Thymus (tissue), 11 donors: ENCODE data around the gene MARK4. TPM values are rescaled to one million over a fixed set of nuclear protein-coding genes. Genes with fewer than 3 reads are reported as not detected.
"Not testable (repeated sequence)": the region's sequence is repeated elsewhere in the genome, so short reads cannot be mapped to it uniquely, and the experiment has no call there.

ENCODE experiments used
- DNase-seq, 9 donors: peaks; one replicate each; pipeline ENCODE4 v3.0.0-alpha.2; 2013; ENCODE audit warnings: low spot score in 9 of 9, low read depth in 6 of 9, missing footprints in 1 of 9
- H3K27ac ChIP-seq, 2 donors: one replicate each; pipeline ENCODE4 v1.5.1; 2013; ENCODE audit warnings: control low read depth in 1 of 2, low read depth in 1 of 2, low read length in 1 of 2, mild to moderate bottlenecking in 1 of 2, moderate library complexity in 1 of 2
- H3K27me3 ChIP-seq, 2 donors: one replicate each; pipeline ENCODE4 v1.5.1; 2013; ENCODE audit warnings: low read length in 1 of 2; ENCODE audit not compliant: control insufficient read depth in 2 of 2, insufficient read depth in 1 of 2
- H3K36me3 ChIP-seq, 2 donors: one replicate each; pipeline ENCODE4 v1.5.1; 2013; ENCODE audit warnings: low read length in 1 of 2, mild to moderate bottlenecking in 1 of 2, moderate library complexity in 1 of 2; ENCODE audit not compliant: control insufficient read depth in 2 of 2, insufficient read depth in 2 of 2
- H3K4me1 ChIP-seq, 2 donors: one replicate each; pipeline ENCODE4 v1.5.1; 2013; ENCODE audit warnings: low read length in 2 of 2; ENCODE audit not compliant: control insufficient read depth in 2 of 2, insufficient read depth in 2 of 2
- H3K4me3 ChIP-seq, 2 donors: one replicate each; pipeline ENCODE4 v1.5.1; 2013; ENCODE audit warnings: low read length in 2 of 2, control low read depth in 1 of 2, mild to moderate bottlenecking in 1 of 2
- H3K9me3 ChIP-seq, 2 donors: one replicate each; pipeline ENCODE4 v1.5.1; 2013; ENCODE audit warnings: low read length in 1 of 2, mild to moderate bottlenecking in 1 of 2; ENCODE audit not compliant: control insufficient read depth in 2 of 2, insufficient read depth in 1 of 2
- WGBS: extraction: QIAGEN DNeasy Blood & Tissue Kit; methylation state at CpG from one replicate; pipeline ENCODE4 v1.1.7; 2013; 5-methylcytosine and 5-hydroxymethylcytosine counted together
- polyA plus RNA-seq: library from polyadenylated mRNA; stranded (reverse); fragments of 200-250 nt; gene quantifications from one replicate; pipeline ENCODE4 v1.2.3, GENCODE V29; 2013
- total RNA-seq: library from RNA; stranded (reverse); fragments of 120-200 nt; gene quantifications from one replicate; pipeline ENCODE4 v1.2.4, GENCODE V29; 2013
- donor health status: healthy.

Gene MARK4
- total and polyA plus RNA-seq, 2 donors = 6.0 to 9.8 TPM

DNA sequence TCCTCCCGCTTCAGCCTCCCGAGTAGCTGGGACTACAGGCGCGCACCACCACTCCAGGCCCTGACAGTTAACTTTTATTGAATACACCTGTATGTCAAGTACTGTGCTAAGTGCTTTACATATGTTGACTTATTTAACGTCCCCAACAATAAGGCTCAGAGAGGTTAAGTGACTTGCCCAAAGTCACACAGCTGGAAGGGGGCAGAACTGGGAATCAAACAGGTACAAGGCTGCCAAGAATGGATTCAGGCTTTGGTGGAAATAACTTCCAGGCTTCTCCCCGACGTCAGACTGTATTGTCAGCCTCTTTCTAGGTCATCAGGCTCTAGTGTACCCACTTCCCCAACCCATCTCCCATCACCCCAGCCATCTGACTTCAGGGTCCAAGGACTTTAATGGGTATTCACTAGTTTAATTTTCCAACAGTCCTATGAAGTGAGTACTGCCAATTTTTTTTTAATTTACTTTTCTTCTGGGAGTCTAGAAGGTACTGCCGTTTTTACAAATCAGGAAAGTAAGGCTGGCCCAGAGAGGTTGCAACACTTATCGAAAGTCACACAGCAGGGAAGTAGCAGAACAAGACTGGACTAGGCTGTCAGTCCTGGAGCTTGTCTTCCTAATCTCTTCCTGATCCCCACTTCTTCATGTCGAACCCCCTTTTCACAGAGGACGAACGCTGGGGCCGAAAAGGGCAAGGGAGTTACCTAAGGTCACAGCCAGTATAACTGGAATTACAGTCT, 76.5 kb downstream of the MARK4 start:
- Histone ChIP-seq H3K27me3 (peaks cover 0 to 21% of the 10 kb centered on the region in 2 donors), H3K4me3 (no peak overlapping the region), H3K4me1 (peaks cover 12 to 20% of the 10 kb centered on the region in 2 donors), H3K36me3 (no peaks in the 10 kb centered on the region), H3K9me3 (no peaks in the 10 kb centered on the region), H3K27ac (no peak overlapping the region)
- no peak for DNase-seq
- 81% methylated on average over 13 of the region's 13 CpGs for WGBS

GRCh38 chr19:45331411-45331810, 80.3 kb downstream of the MARK4 start:
- H3K27ac ChIP-seq = no peak overlapping the region
- no peak for DNase-seq
- no peaks in the 10 kb centered on the region for H3K9me3 ChIP-seq
- no peaks in the 10 kb centered on the region for H3K36me3 ChIP-seq
- no peaks in the 10 kb centered on the region for H3K4me1 ChIP-seq
- WGBS = 94% methylated on average over 7 of the region's 7 CpGs
- H3K4me3 ChIP-seq = no peak overlapping the region
- H3K27me3 ChIP-seq = no peaks in the 10 kb centered on the region

DNA sequence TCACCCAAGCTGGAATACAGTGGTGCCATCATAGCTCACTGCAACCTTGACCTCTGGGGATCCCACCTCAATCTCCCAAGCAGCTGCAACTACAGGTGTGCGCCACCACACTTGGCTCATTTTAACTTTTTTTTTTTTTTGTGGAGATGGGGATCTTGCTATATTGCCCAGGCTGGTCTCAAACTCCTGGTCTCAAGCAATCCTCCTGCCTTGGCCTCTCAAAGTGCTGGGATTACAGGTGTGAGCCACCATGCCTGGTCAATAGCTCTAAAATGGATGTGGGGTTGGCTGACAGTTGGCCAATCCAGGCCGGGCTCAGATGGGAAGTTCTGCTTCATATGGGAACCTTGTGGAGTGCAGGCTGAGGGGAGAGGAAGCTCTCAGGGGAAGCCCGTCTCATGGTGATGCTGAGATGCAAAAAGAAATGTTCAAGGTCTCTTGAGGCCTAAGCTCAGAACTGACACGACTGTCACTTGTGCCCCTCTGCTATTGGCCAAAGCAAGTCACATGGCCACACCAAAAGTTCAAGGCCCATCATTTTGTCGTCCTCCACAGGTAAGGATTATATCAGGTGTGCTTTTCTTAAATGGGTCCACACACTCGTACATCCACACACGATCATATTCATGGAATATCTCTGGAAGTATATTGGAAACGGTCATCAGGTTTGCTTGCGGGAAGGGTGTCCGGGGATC, 82.7 kb downstream of the MARK4 start:
- no peak for DNase-seq
- Histone ChIP-seq H3K36me3 (no peaks in the 10 kb centered on the region), H3K4me3 (no peak overlapping the region), H3K9me3 (no peaks in the 10 kb centered on the region), H3K27me3 (peaks cover 0 to under 1% of the 10 kb centered on the region in 2 donors), H3K4me1 (peaks cover 2 to 4% of the 10 kb centered on the region in 2 donors), H3K27ac (no peak overlapping the region)
- WGBS = 95% methylated on average over 10 of the region's 10 CpGs

DNA sequence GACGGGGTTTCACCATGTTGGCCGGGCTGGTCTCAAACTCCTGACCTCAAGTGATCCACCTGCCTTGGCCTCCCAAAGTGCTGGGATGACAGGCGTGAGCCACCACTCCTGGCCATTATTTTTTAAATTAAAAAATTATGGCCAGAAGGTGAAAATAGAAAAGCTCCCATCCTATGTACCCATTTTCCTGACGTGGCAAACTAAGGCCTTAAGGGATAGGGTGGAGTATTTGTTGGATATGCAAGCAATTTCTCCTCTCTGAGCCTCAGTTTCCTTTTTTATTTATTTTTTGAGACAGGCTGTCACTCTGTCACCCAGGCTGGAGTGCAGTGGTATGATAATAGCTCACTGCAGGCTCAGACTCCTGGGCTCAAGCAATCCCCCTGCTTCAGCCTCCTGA, 83.8 kb downstream of the MARK4 start:
- not testable (repeated sequence) for H3K4me3 ChIP-seq, H3K4me1 ChIP-seq, H3K36me3 ChIP-seq, H3K9me3 ChIP-seq, H3K27ac ChIP-seq, H3K27me3 ChIP-seq, DNase-seq
- WGBS = 96% methylated on average over 4 of the region's 4 CpGs

- Histone ChIP-seq H3K27ac (no peak overlapping the region), H3K27me3 (peaks cover 7 to 27% of the 10 kb centered on the region in 2 donors), H3K36me3 (no peaks in the 10 kb centered on the region), H3K4me3 (no peak overlapping the region), H3K9me3 (no peaks in the 10 kb centered on the region), H3K4me1 (peaks cover 4 to 5% of the 10 kb centered on the region in 2 donors)
- DNase-seq = no peak
- 82% methylated on average over 11 of the region's 11 CpGs for WGBS
Observed at GRCh38 chr19:45336696-45337251, 85.7 kb downstream of the MARK4 start.

DNA sequence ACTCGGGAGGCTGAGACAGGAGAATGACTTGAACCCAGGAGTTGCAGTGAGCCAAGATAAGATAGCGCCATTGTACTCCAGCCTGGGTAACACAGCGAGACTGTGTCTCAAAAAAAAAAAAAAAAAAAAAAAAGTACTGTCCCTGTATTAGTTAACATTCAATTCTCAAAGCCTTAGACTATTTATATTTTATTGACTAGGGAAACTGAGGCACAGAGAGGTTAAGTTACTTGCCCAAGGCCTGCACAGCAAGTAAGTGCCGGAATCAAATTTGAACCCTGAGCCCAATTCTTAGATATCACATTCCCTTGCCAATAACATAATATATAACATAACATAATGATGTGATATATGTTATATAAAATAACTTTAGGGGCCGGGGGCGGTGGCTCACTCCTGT, 88.6 kb downstream of the MARK4 start:
- Histone ChIP-seq H3K36me3 (no peaks in the 10 kb centered on the region), H3K4me3 (no peak overlapping the region), H3K4me1 (peaks cover 4 to 5% of the 10 kb centered on the region in 2 donors), H3K27ac (no peak overlapping the region), H3K27me3 (peaks cover 7 to 51% of the 10 kb centered on the region in 2 donors), H3K9me3 (no peaks in the 10 kb centered on the region)
- 86% methylated on average over 6 of the region's 6 CpGs for WGBS
- DNase-seq = no peak

DNA sequence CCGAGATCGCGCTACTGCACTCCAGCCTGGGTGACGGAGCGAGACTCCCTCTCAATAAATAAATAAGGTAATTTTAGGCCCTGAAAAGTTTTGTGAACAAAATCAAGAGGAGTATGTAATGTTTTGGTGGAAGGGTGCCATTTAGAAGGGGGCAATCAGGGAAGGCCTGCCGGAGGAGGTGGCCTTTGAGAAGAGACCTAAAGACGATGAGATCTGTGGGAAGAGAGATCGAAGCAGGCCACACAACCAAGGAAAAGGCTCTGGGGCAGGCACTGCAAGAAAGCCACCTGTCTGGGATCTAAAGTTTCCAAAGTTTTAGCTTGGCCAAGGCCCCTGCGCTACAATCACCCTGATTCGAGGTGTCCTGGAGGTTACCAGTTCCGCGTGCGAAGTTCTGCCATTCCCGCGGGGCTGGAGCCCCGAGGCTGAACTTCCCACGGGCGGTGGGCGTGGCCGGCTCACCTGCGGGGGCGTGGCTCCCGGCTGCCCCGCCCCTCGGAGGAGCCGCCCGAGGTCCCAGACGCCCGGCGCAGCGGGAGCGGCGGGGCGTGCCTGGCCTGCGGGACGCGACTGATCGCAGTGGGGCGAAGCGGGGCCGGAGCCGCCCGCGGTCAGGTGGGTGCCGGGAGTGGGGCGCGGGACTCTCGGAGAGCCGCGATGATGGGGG, 89.3 kb downstream of the MARK4 start, which contains the start of gene KLC3:
Gene KLC3 (plus strand): TSS at position 519 of the 667 bp plus-strand sequence. CDS start 4,792 bp downstream, outside the sequence.
- Histone ChIP-seq H3K36me3 (no peaks in the 10 kb centered on the region), H3K9me3 (no peaks in the 10 kb centered on the region), H3K27ac (no peak within 1 kb of the TSS), H3K27me3 (peaks cover 7 to 59% of the 10 kb centered on the region in 2 donors), H3K4me1 (peaks cover 4 to 5% of the 10 kb centered on the region in 2 donors), H3K4me3 (peak within 1 kb of the TSS in 1 of 2 donors; percentile 25)
- DNase-seq = peak in 3 of 9 donors; percentile 6 to 31 (median 26)
- WGBS = 12% methylated on average over 50 of the region's 50 CpGs

DNA sequence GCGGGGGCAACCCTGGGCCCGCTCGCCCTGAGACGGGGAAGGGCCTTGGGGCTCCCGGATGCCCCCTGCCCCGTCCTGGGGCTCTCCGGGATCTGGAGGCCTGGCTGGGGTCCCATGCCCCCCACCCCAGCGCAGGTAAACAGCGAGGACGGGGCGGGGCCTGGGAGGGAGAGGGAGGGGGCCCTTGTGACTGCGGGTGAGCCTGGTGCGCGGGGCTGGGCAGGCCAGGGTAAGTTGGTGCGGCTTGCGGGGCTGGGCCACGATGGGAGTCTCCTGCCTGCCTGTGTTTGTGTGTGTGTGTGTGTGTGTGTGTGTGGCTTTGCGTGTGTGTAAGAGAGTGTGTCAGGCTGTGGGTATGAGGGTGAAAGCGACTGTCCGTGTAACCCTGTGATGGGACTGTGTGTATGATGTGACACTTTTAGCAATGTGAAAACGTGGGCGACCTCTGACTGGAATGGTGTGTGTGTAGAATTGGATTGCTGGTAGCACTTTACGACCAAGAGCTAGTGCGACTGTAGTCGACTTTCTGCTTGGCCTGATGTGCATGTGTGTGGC, 89.9 kb downstream of the MARK4 start:
- Histone ChIP-seq H3K27me3 (peaks cover 10 to 63% of the 10 kb centered on the region in 2 donors), H3K4me1 (peaks cover 4 to 5% of the 10 kb centered on the region in 2 donors), H3K4me3 (peak overlapping the region in 1 of 2 donors; percentile 25), H3K36me3 (no peaks in the 10 kb centered on the region), H3K27ac (no peak overlapping the region), H3K9me3 (no peaks in the 10 kb centered on the region)
- DNase-seq = no peak
- WGBS = 17% methylated on average over 25 of the region's 25 CpGs
